ENCODE data around the gene PAIP2. TPM values are rescaled to one million over a fixed set of nuclear protein-coding genes. Genes with fewer than 3 reads are reported as not detected.

PAIP2 gene, protein sequence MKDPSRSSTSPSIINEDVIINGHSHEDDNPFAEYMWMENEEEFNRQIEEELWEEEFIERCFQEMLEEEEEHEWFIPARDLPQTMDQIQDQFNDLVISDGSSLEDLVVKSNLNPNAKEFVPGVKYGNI
- polyA plus RNA-seq (2012; ENCODE audit: insufficient read length, low read depth): 160 TPM

DNA sequence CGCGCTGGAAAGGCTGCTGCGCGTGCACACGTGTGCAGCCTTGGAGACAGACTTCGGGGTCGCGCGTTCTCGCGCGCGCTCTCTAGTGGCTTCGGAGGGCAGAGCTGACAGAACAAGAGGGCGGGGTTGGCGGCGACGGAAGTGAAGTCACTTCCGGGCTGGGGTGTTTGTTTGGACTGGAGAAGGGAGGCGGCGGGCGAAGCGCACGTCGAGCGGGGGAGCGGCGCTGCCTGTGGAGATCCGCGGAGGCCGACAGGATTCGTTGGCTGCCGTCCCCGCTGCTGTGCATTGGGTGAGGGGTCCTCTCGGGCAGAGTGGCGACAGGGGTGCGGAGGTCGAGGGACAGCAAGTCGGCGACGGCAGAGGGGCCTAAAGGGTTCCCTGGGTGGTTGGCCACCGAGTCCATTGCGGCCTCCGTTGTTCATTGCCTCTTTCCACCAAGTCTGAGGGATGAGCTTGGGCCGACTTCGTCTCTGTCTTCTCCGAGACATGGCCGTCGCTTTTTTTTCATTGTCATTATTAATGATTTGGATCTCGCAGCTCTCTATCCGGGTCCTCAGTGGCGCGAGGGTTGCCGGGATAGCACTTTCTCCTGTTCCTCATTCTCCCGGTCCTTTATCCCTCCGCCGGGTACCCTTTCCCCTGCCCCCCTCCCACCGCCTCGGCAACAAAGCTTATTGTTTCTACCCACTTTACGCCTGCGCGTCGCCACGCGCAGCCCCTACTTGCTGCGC is at the start of gene PAIP2:
Gene PAIP2, plus strand, starts transcription at position 166 of the 734 bp plus-strand sequence. CDS start 21,931 bp downstream, outside the sequence.
- TF ChIP-seq SIN3A (IDR thresholded peaks at IDR 0.05; ENCODE audit: borderline replicate concordance, insufficient read depth, low read length) (peak; percentile 75; the same call in 1 of the 2 replicates), TAF1 (IDR thresholded peaks at IDR 0.05; ENCODE audit: borderline replicate concordance, insufficient read depth, low read length) (0 out of 2 replicates have a peak, but pooled peaks have one; percentile 1), FOXP2 (optimal IDR thresholded peaks at IDR 0.05; ENCODE audit: borderline replicate concordance, extremely low read depth, extremely low read length, insufficient read depth) (peak; percentile 96), POLR2AphosphoS5 (IDR thresholded peaks at IDR 0.05; ENCODE audit: low read depth, low read length) (peak; percentile 56)
- TF ChIP-seq, protein P1, sequence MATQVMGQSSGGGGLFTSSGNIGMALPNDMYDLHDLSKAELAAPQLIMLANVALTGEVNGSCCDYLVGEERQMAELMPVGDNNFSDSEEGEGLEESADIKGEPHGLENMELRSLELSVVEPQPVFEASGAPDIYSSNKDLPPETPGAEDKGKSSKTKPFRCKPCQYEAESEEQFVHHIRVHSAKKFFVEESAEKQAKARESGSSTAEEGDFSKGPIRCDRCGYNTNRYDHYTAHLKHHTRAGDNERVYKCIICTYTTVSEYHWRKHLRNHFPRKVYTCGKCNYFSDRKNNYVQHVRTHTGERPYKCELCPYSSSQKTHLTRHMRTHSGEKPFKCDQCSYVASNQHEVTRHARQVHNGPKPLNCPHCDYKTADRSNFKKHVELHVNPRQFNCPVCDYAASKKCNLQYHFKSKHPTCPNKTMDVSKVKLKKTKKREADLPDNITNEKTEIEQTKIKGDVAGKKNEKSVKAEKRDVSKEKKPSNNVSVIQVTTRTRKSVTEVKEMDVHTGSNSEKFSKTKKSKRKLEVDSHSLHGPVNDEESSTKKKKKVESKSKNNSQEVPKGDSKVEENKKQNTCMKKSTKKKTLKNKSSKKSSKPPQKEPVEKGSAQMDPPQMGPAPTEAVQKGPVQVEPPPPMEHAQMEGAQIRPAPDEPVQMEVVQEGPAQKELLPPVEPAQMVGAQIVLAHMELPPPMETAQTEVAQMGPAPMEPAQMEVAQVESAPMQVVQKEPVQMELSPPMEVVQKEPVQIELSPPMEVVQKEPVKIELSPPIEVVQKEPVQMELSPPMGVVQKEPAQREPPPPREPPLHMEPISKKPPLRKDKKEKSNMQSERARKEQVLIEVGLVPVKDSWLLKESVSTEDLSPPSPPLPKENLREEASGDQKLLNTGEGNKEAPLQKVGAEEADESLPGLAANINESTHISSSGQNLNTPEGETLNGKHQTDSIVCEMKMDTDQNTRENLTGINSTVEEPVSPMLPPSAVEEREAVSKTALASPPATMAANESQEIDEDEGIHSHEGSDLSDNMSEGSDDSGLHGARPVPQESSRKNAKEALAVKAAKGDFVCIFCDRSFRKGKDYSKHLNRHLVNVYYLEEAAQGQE (IDR thresholded peaks at IDR 0.05; ENCODE audit: insufficient read depth in 1 of 2, low read depth in 2 of 2, low read length in 2 of 2): no peak; a peak in 1 of 4 replicates

DNA sequence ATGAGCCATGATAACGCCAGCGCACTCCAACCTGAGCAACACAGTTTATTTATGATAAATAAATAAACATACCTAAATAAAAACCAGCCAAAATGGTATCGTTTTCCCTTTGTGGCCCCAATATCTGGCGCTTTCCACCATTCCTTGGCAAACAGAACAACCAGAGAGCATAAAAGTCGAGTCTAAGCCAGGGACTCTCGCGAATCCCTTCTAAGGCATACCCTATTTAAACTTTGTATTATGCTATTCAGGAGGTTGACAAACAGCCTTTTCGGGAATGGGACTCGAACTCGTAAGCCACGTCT is 48.5 kb upstream of the PAIP2 start:
- TF ChIP-seq POLR2AphosphoS5 (IDR thresholded peaks at IDR 0.05; ENCODE audit: low read depth, low read length) (no peak), TAF1 (IDR thresholded peaks at IDR 0.05; ENCODE audit: borderline replicate concordance, insufficient read depth, low read length) (no peak), FOXP2 (optimal IDR thresholded peaks at IDR 0.05; ENCODE audit: borderline replicate concordance, extremely low read depth, extremely low read length, insufficient read depth) (no peak), SIN3A (IDR thresholded peaks at IDR 0.05; ENCODE audit: borderline replicate concordance, insufficient read depth, low read length) (no peak)

DNA sequence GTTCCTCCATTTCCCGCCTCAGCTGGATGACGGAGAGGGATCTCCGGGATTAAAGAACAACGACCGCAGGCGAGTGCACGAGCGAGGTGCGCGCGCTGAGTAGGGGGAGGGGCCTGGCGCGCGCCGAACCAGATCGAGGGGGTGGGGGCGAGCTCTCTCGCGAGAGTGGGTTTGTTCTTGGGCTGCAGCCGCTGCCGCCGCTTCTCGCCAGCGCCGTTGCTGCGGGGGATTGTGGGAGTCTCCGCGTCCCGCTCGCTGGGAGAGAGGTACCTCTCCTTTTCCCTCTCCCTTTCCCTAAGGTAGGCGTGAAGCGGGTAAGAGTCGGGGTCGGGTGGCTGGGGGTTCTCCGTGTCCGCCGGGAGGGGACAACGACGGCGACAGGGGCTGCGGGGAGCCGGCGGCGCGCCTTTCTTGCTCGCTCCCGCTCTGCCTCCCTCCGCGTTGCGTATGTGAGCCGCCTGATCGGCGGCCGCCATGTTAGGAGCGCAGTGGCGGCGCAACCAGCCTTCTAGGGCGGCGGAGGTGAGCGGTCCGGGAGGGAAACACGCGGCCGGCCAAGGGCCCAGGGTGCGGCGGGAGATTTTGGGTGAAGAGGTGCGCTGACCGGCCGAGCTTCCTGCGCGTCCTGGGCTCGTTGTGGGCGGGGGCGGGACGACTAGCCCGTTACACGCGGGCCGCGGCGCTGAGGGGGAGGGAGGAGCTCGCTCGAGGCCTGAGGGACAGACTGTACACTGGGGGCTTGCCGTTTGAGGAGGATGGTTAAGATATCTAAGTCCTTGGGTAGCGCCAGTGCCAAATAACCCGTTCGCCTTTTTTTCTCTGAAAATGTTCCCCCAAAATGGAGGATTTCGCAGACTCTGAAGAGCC is 47.9 kb upstream of the PAIP2 start, which contains the start of gene MATR3:
Gene MATR3, plus strand, starts transcription at position 234 of the 867 bp plus-strand sequence. CDS start 13,676 bp downstream, outside the sequence.
- TF ChIP-seq SIN3A (IDR thresholded peaks at IDR 0.05; ENCODE audit: borderline replicate concordance, insufficient read depth, low read length) (peak; percentile 82; the same call in 1 of the 2 replicates), TAF1 (IDR thresholded peaks at IDR 0.05; ENCODE audit: borderline replicate concordance, insufficient read depth, low read length) (peak; percentile 95), POLR2AphosphoS5 (IDR thresholded peaks at IDR 0.05; ENCODE audit: low read depth, low read length) (peak; percentile 90), FOXP2 (optimal IDR thresholded peaks at IDR 0.05; ENCODE audit: borderline replicate concordance, extremely low read depth, extremely low read length, insufficient read depth) (peak; percentile 32)
- TF ChIP-seq, protein P1 (IDR thresholded peaks at IDR 0.05; ENCODE audit: insufficient read depth in 1 of 2, low read depth in 2 of 2, low read length in 2 of 2): peak in 1 of 2 experiments; percentile 10; a peak in 1 of 4 replicates

DNA sequence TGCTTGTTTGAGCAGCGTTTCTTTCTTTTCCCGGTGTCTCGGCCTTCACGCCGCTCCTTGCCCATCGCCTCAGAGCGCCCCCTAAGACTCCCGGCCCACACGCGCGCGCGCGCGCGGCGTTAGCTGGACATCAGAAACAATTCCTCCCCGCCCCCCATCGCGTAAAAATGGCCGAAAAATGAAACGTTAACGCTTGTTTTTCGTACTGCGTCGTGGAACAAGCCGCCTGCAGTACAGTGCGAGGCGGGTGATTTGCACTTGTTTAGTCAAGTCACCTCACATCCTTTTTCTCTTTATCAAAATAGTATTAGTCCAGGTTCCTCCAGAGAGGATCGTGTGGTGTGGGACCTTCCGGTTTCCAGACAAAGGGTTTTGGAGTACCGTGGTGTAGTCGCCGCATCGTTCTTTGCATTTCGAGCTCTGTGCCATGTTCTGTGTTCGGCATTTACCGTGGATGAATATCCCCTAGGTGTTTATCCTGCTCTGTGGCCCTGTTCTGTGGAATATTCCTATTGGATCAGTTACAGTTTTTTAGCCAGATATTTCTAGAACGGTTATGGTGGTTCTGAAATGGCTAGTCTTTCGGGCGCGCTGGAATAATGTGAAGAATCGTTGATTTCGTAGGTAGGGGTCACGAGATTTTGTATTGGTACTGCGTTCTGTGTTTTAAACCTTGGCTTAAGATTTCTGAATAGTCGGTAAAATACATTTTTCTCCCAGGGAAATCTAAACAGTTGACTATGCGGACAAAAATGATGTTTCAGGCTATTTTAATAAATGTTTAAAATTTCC is 47.1 kb upstream of the PAIP2 start:
- TF ChIP-seq TAF1 (IDR thresholded peaks at IDR 0.05; ENCODE audit: borderline replicate concordance, insufficient read depth, low read length) (no peak; the same call in 1 of the 2 replicates), POLR2AphosphoS5 (IDR thresholded peaks at IDR 0.05; ENCODE audit: low read depth, low read length) (peak; percentile 46; the same call in 1 of the 2 replicates), SIN3A (IDR thresholded peaks at IDR 0.05; ENCODE audit: borderline replicate concordance, insufficient read depth, low read length) (peak; percentile 67; the same call in 1 of the 2 replicates), FOXP2 (optimal IDR thresholded peaks at IDR 0.05; ENCODE audit: borderline replicate concordance, extremely low read depth, extremely low read length, insufficient read depth) (no peak)
- TF ChIP-seq, protein P1 (IDR thresholded peaks at IDR 0.05; ENCODE audit: insufficient read depth in 1 of 2, low read depth in 2 of 2, low read length in 2 of 2): 0 out of 4 replicates have a peak, but pooled peaks of 1 of the 2 experiments have one; percentile 31
